Measurements from ENCODE around the gene RHOF. TPM values are rescaled to one million over a fixed set of nuclear protein-coding genes. Genes with fewer than 3 reads are reported as not detected.

Gene RHOF
- total RNA-seq, 6 experiments from 2014 or later, result 3.7 to 16.2 (median 5.0) TPM

DNA sequence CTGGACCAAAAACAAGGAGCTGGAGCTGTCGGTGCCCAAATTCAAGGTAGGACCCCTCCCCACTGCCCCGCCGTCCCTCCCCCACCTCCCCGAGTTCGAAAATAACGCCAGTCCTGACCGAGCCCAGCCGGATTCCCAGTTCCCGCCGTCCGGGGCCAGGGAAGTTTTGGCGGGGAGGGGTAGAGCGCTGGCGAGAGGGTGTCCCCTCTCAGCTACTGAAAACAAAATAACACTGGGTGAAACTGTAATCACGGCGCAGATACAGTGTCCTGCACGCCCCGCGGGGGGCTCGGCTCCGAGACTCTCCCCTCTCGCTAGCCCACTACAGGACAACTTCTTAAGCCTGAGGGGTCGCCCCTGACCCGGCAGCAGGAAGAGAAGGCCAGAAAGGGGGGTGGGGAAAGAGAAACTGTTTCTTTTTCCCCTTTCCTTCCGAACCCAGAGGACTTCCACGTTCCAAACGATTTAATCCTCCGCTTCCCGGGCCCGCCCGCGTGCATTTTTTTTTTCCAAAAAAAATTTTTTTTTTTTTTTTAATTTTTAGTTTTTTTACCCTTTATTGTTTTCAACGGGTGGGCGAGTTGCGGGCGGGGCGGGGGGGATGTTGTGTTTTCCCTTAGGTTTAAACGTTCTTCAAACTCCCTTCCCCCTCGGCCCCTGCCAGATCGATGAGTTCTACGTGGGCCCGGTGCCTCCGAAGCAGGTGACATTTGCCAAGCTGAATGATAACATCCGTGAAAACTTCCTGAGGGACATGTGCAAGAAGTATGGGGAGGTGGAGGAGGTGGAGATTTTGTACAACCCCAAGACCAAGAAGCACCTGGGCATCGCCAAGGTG is 11.9 kb upstream of the RHOF start:
- Histone ChIP-seq H3K4me1 (peaks cover 0 to 21% (median 8%) of the 10 kb centered on the region in 4 donors), H3K27me3 (no peaks in the 10 kb centered on the region), H3K9me3 (no peaks in the 10 kb centered on the region), H3K36me3 (peaks cover 0 to 23% (median 14%) of the 10 kb centered on the region in 4 donors), H3K4me3 (peak overlapping the region; percentile 54 to 67 (median 65)), H3K27ac (peak overlapping the region; percentile 73 to 100 (median 100))
- no peak for ATAC-seq
- peak; percentile 39 to 61 (median 53) for DNase-seq
- intact Hi-C loops (cut with DNase I), result loop anchor here in 1 of 2 donors (10.0 kb wide), 1 partner anchor 79 kb away; the partner anchor contains the start of gene PSMD9
- TF ChIP-seq, protein P1, sequence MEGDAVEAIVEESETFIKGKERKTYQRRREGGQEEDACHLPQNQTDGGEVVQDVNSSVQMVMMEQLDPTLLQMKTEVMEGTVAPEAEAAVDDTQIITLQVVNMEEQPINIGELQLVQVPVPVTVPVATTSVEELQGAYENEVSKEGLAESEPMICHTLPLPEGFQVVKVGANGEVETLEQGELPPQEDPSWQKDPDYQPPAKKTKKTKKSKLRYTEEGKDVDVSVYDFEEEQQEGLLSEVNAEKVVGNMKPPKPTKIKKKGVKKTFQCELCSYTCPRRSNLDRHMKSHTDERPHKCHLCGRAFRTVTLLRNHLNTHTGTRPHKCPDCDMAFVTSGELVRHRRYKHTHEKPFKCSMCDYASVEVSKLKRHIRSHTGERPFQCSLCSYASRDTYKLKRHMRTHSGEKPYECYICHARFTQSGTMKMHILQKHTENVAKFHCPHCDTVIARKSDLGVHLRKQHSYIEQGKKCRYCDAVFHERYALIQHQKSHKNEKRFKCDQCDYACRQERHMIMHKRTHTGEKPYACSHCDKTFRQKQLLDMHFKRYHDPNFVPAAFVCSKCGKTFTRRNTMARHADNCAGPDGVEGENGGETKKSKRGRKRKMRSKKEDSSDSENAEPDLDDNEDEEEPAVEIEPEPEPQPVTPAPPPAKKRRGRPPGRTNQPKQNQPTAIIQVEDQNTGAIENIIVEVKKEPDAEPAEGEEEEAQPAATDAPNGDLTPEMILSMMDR (IDR thresholded peaks at IDR 0.05), result no peak
- TF ChIP-seq POLR2A (IDR thresholded peaks at IDR 0.05), result no peak
- under 1% methylated on average over 28 of the region's 45 CpGs for WGBS (ENCODE audit: insufficient coverage, low coverage, low lambda C conversion rate, missing lambda C conversion rate)

DNA sequence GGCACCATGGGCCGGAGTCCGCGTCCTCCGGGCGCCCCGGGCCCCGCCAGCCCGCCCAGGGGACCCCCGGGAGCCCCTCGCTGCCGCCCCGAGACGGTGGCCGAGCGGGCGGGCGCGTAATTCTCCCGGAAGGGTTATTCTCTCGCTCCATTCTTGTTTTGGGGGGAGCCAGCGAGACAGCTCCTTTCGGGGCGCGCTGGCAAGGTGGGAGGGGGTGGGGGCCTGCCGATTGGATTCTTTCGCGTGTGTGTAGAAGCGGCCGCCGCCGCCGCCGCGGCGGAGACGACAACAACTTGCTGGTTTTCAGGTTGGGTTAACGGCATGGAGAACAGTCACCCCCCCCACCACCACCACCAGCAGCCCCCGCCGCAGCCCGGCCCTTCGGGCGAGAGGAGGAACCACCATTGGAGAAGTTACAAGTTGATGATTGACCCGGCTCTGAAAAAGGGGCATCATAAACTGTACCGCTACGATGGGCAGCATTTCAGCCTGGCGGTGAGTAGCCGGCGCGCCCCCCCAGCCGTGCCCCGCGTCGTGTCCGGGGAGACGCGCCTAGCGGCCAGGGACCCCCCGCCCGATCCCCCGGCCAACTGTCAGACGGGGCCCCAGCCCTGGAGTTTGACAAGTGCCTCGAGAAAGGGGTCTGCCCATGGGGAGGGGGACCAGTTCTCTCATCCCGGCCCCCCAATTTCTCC is 11.1 kb upstream of the RHOF start:
- no peaks in the 10 kb centered on the region for H3K27me3 ChIP-seq
- peak; percentile 34 for TF ChIP-seq POLR2A (IDR thresholded peaks at IDR 0.05)
- TF ChIP-seq, protein P1 (IDR thresholded peaks at IDR 0.05), result peak in 1 of 4 donors; percentile 8
- H3K9me3 ChIP-seq, result no peaks in the 10 kb centered on the region
- peaks cover 0 to 15% (median 9%) of the 10 kb centered on the region in 4 donors for H3K36me3 ChIP-seq
- intact Hi-C loops (cut with DNase I), result loop anchor here in 1 of 2 donors (10.0 kb wide), 1 partner anchor 80 kb away; the partner anchor contains the start of gene PSMD9
- peak overlapping the region; percentile 54 to 67 (median 65) for H3K4me3 ChIP-seq
- ATAC-seq (peak in 1 of 4 donors; percentile 2), DNase-seq (peak; percentile 56 to 73 (median 72))
- 0% methylated on average over 7 of the region's 63 CpGs for WGBS (ENCODE audit: insufficient coverage, low coverage, low lambda C conversion rate, missing lambda C conversion rate)
- H3K27ac ChIP-seq, result peak overlapping the region; percentile 73 to 100 (median 100)
- peaks cover 0 to 19% (median 5%) of the 10 kb centered on the region in 4 donors for H3K4me1 ChIP-seq

DNA sequence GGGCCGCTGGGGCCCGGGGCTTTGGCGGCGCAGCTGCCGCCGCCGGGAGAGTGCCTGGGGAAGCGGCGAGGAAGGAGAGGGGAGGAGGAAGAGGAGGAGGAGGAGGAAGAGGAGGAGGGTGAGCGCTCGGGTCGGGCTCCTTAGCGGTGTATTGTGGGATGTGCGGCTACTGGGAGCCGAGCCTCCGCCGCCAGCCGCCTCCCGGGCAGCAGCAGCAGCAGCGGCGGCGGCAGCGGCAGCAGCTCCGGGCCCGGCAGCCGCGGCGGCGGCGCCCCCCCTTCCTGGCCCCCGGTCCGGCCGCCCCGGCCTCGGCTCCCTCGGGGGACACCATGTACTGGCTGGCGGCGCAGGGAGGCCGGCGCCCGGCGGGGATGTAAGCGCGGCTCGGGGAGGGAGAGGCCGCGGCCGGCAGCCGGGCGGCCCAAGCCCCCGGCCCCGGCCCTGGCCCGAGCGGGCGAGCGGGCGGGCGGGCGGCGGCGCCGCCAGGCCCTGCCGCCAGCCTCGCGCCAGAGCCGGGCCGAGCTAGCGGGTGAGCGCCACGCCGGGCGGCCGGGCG is 10.5 kb upstream of the RHOF start, which contains the start of gene SETD1B:
TSS of gene SETD1B (plus strand) at position 149 of the 556 bp plus-strand sequence. CDS start 729 bp downstream, outside the sequence.
- Histone ChIP-seq H3K4me1 (peaks cover 0 to 20% (median 5%) of the 10 kb centered on the region in 4 donors), H3K4me3 (peak within 1 kb of the TSS; percentile 65 to 83 (median 67)), H3K27ac (peak within 1 kb of the TSS; percentile 100), H3K9me3 (no peaks in the 10 kb centered on the region), H3K36me3 (peaks cover 0 to 9% (median 4%) of the 10 kb centered on the region in 4 donors), H3K27me3 (no peaks in the 10 kb centered on the region)
- ATAC-seq, result peak in 3 of 4 donors; percentile 1 to 4 (median 1)
- peak; percentile 10 for TF ChIP-seq POLR2A (IDR thresholded peaks at IDR 0.05)
- TF ChIP-seq, protein P1 (IDR thresholded peaks at IDR 0.05), result no peak
- 2% methylated on average over 12 of the region's 74 CpGs for WGBS (ENCODE audit: insufficient coverage, low coverage, low lambda C conversion rate, missing lambda C conversion rate)
- DNase-seq, result peak; percentile 64 to 80 (median 74)
- intact Hi-C loops (cut with DNase I), result loop anchor here in 1 of 2 donors (10.0 kb wide), 1 partner anchor 81 kb away; the partner anchor contains the start of gene PSMD9
